ENCODE measurements around the gene EPB41L4B. TPM values are rescaled to one million over a fixed set of nuclear protein-coding genes. Genes with fewer than 3 reads are reported as not detected.

EPB41L4B gene
- total and polyA plus RNA-seq, 2 of the 13 experiments (the other 11 are each of a cell fraction or from before 2014, with no cell fraction given) = 17.6 to 22.1 TPM

DNA sequence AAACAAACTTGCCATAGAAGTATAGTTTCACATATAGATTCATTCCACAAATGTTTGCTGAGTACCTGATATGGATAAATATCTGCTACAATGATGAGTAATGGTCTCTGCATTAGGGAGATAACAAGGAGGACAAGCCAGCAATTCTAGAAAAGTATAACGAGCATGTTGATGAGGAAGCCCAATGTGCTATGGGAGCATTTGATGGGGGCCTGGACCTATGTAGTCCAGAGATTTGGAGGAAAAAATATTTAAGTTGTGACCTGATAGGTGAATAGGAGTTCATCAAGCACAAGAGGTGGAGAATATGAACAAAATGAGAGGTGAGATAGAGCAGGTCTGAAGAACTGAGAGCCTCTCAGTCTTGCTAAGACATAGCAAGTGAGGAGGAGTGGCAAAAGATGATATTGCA is 186.7 kb downstream of the EPB41L4B start:
- ChIA-PET CTCF (ENCODE audit: low intra/inter-chr PET ratio, low total read pairs) (no interaction called here), POLR2A (no interaction called here)
- H3K27ac ChIP-seq (ENCODE audit: extremely low read length, insufficient read depth, low read length) = no peak overlapping the region
- intact Hi-C loops (cut with micrococcal nuclease; ENCODE audit: unreplicated experiment) (no loop called here), in situ Hi-C loops (cut with HindIII; ENCODE audit: extremely low pct_ligation_motif_present, low pct_unique_long_range_greater_than_20kb) (no loop called here)
- H3K36me3 ChIP-seq (replicated peaks in 1 of 2; ENCODE audit: control insufficient read depth in 1 of 2, insufficient read depth in 2 of 2, low read length in 2 of 2) = no peaks in the 10 kb centered on the region
- no peak for FAIRE-seq
- no peak overlapping the region for H3K4me3 ChIP-seq (replicated peaks in 1 of 3; ENCODE audit: insufficient read depth in 1 of 3, low read depth in 2 of 3, low read length in 3 of 3)
- no peak for DNase-seq (ENCODE audit: low spot score)
- WGBS (ENCODE audit: low lambda C conversion rate) = 100% methylated on average over 1 of the region's 1 CpG
- BruUV-seq (replicated peaks) = no TSS peak
- no peak overlapping the region for H3K4me2 ChIP-seq (ENCODE audit: low read depth, low read length)
- no peaks in the 10 kb centered on the region for H3K79me2 ChIP-seq (ENCODE audit: insufficient read depth, low read length)
- peaks cover 52% of the 10 kb centered on the region for H3K4me1 ChIP-seq (ENCODE audit: insufficient read depth, low read length)
- H4K20me1 ChIP-seq (ENCODE audit: insufficient read depth, low read length) = no peaks in the 10 kb centered on the region
- H2AFZ ChIP-seq (ENCODE audit: low read length) = no peak overlapping the region
- no peak for ATAC-seq
- no peaks in the 10 kb centered on the region for H3K9me3 ChIP-seq (ENCODE audit: low read length)
- H3K27me3 ChIP-seq (ENCODE audit: control insufficient read depth in 1 of 2, insufficient read depth in 2 of 2, low read length in 2 of 2) = no peaks in the 10 kb centered on the region
- no peak overlapping the region for H3K9ac ChIP-seq (ENCODE audit: insufficient read depth, low read depth, low read length)
- TF ChIP-seq, protein P1, sequence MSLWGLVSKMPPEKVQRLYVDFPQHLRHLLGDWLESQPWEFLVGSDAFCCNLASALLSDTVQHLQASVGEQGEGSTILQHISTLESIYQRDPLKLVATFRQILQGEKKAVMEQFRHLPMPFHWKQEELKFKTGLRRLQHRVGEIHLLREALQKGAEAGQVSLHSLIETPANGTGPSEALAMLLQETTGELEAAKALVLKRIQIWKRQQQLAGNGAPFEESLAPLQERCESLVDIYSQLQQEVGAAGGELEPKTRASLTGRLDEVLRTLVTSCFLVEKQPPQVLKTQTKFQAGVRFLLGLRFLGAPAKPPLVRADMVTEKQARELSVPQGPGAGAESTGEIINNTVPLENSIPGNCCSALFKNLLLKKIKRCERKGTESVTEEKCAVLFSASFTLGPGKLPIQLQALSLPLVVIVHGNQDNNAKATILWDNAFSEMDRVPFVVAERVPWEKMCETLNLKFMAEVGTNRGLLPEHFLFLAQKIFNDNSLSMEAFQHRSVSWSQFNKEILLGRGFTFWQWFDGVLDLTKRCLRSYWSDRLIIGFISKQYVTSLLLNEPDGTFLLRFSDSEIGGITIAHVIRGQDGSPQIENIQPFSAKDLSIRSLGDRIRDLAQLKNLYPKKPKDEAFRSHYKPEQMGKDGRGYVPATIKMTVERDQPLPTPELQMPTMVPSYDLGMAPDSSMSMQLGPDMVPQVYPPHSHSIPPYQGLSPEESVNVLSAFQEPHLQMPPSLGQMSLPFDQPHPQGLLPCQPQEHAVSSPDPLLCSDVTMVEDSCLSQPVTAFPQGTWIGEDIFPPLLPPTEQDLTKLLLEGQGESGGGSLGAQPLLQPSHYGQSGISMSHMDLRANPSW (CRISPR knock-in tag; IDR thresholded peaks at IDR 0.05; ENCODE audit: borderline replicate concordance) = no peak
- TF ChIP-seq SRSF1 (optimal IDR thresholded peaks at IDR 0.05; ENCODE audit: low read depth, low read length) = no peak
- TF ChIP-seq, protein P2, sequence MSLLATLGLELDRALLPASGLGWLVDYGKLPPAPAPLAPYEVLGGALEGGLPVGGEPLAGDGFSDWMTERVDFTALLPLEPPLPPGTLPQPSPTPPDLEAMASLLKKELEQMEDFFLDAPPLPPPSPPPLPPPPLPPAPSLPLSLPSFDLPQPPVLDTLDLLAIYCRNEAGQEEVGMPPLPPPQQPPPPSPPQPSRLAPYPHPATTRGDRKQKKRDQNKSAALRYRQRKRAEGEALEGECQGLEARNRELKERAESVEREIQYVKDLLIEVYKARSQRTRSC (CRISPR knock-in tag; IDR thresholded peaks at IDR 0.05; ENCODE audit: low read depth) = no peak
- TF ChIP-seq ZNF891 (CRISPR knock-in tag; IDR thresholded peaks at IDR 0.05) = no peak
- TF ChIP-seq, protein P3, sequence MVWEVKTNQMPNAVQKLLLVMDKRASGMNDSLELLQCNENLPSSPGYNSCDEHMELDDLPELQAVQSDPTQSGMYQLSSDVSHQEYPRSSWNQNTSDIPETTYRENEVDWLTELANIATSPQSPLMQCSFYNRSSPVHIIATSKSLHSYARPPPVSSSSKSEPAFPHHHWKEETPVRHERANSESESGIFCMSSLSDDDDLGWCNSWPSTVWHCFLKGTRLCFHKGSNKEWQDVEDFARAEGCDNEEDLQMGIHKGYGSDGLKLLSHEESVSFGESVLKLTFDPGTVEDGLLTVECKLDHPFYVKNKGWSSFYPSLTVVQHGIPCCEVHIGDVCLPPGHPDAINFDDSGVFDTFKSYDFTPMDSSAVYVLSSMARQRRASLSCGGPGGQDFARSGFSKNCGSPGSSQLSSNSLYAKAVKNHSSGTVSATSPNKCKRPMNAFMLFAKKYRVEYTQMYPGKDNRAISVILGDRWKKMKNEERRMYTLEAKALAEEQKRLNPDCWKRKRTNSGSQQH (CRISPR knock-in tag; IDR thresholded peaks at IDR 0.05; ENCODE audit: low read depth) = no peak
- TF ChIP-seq, protein P4, sequence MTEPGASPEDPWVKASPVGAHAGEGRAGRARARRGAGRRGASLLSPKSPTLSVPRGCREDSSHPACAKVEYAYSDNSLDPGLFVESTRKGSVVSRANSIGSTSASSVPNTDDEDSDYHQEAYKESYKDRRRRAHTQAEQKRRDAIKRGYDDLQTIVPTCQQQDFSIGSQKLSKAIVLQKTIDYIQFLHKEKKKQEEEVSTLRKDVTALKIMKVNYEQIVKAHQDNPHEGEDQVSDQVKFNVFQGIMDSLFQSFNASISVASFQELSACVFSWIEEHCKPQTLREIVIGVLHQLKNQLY (CRISPR knock-in tag; IDR thresholded peaks at IDR 0.05) = no peak
- no peak for TF ChIP-seq ZNF274 (CRISPR knock-in tag; IDR thresholded peaks at IDR 0.05)
- TF ChIP-seq, protein P5, sequence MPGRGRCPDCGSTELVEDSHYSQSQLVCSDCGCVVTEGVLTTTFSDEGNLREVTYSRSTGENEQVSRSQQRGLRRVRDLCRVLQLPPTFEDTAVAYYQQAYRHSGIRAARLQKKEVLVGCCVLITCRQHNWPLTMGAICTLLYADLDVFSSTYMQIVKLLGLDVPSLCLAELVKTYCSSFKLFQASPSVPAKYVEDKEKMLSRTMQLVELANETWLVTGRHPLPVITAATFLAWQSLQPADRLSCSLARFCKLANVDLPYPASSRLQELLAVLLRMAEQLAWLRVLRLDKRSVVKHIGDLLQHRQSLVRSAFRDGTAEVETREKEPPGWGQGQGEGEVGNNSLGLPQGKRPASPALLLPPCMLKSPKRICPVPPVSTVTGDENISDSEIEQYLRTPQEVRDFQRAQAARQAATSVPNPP (CRISPR knock-in tag; IDR thresholded peaks at IDR 0.05) = no peak
- TF ChIP-seq, protein P6, sequence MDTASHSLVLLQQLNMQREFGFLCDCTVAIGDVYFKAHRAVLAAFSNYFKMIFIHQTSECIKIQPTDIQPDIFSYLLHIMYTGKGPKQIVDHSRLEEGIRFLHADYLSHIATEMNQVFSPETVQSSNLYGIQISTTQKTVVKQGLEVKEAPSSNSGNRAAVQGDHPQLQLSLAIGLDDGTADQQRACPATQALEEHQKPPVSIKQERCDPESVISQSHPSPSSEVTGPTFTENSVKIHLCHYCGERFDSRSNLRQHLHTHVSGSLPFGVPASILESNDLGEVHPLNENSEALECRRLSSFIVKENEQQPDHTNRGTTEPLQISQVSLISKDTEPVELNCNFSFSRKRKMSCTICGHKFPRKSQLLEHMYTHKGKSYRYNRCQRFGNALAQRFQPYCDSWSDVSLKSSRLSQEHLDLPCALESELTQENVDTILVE (CRISPR knock-in tag; IDR thresholded peaks at IDR 0.05) = no peak
- TF ChIP-seq ZBTB7B (CRISPR knock-in tag; IDR thresholded peaks at IDR 0.05) = no peak
- TF ChIP-seq, protein P7, sequence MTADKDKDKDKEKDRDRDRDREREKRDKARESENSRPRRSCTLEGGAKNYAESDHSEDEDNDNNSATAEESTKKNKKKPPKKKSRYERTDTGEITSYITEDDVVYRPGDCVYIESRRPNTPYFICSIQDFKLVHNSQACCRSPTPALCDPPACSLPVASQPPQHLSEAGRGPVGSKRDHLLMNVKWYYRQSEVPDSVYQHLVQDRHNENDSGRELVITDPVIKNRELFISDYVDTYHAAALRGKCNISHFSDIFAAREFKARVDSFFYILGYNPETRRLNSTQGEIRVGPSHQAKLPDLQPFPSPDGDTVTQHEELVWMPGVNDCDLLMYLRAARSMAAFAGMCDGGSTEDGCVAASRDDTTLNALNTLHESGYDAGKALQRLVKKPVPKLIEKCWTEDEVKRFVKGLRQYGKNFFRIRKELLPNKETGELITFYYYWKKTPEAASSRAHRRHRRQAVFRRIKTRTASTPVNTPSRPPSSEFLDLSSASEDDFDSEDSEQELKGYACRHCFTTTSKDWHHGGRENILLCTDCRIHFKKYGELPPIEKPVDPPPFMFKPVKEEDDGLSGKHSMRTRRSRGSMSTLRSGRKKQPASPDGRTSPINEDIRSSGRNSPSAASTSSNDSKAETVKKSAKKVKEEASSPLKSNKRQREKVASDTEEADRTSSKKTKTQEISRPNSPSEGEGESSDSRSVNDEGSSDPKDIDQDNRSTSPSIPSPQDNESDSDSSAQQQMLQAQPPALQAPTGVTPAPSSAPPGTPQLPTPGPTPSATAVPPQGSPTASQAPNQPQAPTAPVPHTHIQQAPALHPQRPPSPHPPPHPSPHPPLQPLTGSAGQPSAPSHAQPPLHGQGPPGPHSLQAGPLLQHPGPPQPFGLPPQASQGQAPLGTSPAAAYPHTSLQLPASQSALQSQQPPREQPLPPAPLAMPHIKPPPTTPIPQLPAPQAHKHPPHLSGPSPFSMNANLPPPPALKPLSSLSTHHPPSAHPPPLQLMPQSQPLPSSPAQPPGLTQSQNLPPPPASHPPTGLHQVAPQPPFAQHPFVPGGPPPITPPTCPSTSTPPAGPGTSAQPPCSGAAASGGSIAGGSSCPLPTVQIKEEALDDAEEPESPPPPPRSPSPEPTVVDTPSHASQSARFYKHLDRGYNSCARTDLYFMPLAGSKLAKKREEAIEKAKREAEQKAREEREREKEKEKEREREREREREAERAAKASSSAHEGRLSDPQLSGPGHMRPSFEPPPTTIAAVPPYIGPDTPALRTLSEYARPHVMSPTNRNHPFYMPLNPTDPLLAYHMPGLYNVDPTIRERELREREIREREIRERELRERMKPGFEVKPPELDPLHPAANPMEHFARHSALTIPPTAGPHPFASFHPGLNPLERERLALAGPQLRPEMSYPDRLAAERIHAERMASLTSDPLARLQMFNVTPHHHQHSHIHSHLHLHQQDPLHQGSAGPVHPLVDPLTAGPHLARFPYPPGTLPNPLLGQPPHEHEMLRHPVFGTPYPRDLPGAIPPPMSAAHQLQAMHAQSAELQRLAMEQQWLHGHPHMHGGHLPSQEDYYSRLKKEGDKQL (CRISPR knock-in tag; IDR thresholded peaks at IDR 0.05; ENCODE audit: low read depth) = no peak

Measured in HepG2 (cell line).